GM11168 (cell line): ENCODE data around the gene PPP4R1.

Experiments used
- in situ Hi-C: fragments of 300-500 bp; cut with MboI; formaldehyde crosslinking; loops from one replicate; pipeline ENCODE4 v1.12.0; 2022; ENCODE audit warnings: low sequenced_read_pairs; ENCODE audit not compliant: unreplicated experiment

PPP4R1 gene

DNA sequence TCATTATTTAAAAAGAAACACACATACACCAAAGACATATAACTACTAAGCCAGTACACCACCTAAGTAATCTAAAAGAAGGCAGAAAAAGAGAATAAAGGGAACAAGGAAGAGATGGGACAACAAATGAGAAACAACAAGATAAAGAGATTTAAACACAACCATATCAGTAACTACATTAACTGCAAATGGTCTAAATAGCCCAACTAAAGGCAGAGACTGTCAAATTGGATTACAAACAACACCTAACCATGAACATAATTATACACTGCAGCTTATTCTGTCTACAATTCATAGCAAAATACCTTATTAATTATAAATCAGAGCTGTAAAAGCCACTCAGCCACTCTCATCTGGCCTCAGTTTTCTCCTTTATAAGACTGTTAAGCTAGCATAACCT lies 15.0 kb downstream of the PPP4R1 start:
- in situ Hi-C loops: no loop called here

DNA sequence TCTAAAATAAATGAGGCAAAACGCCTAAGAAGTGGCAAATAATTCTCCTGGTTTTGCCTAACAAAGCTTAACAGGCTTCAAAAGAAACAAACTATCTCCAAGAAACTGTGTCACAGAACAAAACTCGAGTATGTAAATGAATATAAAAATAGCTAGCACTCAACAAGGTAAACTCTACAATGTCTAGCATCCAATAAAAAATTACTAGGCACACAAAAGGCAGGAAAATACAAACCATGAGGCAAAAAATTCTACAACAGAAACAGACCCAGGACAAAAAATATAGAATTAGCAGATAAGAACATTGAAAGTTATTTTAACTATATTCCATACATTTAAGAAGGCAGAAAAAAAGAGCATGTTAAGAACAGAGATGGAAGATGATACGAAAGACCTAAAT lies 16.8 kb downstream of the PPP4R1 start:
- in situ Hi-C loops: no loop called here

DNA sequence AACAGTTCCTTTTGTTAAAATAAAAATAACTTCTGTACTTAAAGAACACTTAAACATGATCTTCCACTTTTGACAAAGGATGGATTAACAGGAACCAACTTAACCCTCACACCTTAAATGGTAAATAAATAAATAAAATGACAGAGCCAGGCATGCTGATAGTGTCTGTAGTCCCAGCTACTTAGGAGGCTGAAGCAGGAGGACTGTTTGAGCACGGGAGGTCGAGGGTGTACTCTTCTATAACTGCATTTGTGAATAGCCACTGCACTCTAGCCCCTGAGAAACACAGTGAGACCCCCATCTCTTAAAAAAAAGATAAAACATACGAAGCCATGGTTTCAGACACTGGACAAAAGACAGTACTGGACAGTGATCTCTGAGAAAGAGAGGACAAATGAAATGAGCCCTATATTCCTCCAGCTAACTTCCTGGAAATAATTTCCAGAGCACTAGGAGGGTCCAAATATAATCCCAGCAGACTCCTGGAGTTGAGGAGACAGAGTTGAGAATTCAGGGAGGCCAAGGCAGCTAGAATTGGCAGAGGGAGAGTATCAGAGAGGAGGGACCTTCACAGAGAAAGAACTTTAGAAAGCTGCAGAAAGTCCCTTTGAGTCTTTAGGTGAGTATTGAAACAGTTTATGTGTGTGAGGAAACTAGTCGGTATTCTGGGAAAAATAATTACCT lies 17.4 kb downstream of the PPP4R1 start:
- in situ Hi-C loops: no loop called here

DNA sequence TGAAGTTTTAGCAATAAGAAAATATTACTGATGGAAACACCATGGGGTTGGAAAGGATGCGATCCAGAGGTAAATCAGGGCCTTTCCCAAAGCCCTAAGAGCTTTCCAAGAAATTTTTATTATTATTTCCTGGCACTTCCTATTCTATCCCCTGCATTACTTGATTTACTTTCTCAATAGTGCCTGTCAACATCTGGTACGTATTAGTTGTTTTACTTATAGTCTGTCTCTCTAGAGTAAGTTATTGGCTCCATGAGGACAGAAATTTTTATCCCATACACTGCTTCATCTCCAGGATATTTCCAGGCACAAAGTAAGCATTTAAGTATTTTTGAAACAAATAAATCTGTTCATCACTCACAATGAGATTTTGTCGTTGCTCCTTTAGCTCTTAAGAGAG lies 18.1 kb downstream of the PPP4R1 start:
- in situ Hi-C loops: no loop called here

DNA sequence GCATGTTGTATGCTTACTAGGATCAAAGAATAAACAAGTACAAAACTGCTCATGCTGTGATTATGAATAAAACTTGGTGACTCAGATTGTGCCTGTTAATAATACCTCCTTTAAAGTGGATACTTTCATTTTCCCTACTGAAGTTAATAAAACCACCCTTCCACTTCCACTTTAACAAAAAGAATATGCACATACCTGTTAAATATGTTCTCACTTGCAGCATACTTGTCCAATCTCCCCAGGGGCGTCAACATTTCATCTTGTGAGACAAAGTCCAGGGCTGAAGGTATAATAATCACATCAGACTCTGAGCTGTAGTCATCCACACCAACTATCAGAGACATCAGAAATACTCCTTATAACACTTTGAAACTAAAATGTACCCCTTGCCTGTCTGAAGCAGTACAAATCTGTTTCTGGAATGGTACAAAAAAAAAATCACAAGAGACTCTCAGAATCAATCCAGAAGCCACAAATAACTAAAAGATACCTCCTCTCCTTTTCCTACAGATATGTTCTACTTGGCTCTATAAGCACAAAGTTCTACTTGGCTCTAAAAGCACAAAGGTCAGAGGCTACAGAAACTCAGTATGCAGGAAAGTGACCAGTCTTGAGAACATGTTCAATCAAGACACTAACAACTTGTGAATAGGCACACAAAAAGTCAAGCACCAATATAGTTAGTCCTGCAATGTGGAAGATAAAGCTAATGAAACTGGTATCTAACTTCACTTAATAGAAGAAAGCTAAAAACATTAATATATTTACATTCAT lies 19.3 kb downstream of the PPP4R1 start:
- in situ Hi-C loops: no loop called here

DNA sequence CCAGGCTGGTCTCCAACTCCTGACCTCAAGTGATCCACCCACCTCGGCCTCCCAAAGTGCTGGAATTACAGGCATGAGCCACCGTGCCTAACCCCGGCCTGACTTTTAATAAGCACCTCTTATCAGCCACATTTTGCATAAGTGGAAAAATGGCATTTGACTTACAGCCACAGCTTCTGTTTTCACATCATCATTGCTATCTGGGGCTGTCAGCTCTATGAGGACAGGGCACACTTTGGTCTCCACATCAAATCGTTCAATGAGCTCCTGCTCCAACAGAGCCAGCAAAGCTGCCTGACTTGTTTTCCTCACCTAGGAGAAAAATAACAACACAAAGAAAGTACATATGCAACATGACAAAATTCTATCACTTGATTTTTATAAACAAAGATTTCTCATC lies 26.4 kb downstream of the PPP4R1 start:
- in situ Hi-C loops: no loop called here

DNA sequence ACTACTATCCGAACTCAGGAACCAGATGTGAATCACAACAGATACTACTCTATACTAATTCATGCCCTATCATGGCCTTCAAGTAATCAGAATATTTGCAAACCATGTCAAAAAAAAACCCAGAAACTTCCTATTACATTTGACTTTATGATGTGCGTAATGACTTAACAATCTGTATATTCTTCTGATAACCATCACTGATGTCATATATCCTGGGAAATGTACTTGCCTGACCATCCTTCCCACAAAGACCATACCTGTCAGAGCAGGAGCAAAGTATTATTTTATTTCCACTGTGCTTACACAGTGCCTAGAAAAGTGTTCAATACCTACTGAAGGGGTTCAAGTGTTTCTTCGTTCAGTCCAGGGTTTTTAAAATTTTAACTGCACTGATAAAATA lies 27.5 kb downstream of the PPP4R1 start:
- in situ Hi-C loops: no loop called here

DNA sequence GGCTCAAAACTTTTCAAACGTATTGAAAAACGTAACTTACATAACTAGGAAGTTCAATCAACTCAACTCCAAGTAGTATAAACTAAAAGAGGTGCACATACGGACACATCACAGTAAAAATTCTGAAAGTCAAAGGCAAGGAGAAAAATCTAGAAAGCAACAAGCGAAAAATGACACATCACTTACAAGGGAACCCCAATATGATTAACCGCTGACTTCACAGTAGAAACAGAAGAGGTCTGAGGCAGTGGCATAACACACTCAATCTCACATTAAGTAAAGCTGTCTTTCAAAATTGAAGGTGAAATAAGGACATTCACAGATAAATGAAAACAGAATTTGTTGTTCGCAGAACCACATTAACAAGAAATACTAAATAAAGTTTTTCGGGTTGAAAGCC lies 32.7 kb downstream of the PPP4R1 start:
- in situ Hi-C loops: no loop called here

DNA sequence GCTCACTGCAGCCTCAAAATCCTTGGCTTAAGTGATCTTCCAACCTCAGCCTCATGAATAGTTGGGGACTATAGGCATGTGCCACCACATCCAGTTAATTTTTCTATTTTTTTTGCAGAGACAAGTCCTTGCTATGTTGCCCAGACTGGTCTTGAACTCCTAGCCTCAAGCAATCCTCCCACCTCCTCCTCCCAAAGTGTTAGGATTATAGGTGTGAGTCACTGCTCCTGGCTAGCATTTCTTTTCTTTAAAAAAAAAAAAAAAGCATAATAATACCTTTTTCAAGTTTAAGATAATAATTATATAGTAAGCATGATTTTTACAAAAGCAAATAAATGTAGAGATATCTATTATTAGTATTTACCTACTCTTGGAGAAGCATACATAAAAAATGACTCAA lies 36.1 kb downstream of the PPP4R1 start:
- in situ Hi-C loops: no loop called here

DNA sequence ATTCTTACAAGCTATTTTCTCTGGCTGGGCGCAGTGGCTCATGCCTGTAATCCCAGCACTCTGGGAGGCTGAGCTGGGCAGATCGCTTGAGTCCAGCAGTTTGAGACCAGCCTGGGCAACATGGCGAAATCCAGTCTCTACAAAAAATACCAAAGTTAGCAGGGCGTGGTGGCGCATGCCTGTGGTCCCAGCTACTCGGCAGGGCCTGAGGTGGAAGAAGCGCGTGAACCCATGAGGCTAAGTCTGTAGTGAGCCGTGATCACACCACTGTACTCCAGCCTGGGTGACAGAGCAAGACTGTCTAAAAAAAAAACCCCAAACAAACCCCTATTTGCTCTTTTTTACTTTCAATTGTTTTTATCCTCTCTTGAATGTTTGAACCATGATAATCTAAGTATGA lies 37.0 kb downstream of the PPP4R1 start:
- in situ Hi-C loops: no loop called here

DNA sequence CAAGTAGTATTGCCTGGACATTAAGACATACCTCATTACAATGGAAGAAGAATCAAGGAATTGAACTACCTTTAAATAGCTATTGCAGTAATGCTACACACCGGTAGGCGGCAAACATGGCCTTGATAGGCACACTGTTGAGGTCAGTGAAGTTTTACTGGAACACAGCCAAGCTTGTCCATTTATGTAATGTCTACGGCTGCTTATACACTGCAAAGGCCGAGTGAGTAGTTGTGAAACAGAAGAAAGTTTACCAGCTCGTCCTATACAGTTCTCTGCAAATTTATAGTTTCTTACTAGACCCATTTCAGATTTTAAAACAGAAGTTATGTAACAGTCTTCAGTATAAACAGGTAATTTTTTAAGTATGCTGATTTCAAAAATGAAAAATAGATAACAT lies 38.8 kb downstream of the PPP4R1 start:
- in situ Hi-C loops: no loop called here

DNA sequence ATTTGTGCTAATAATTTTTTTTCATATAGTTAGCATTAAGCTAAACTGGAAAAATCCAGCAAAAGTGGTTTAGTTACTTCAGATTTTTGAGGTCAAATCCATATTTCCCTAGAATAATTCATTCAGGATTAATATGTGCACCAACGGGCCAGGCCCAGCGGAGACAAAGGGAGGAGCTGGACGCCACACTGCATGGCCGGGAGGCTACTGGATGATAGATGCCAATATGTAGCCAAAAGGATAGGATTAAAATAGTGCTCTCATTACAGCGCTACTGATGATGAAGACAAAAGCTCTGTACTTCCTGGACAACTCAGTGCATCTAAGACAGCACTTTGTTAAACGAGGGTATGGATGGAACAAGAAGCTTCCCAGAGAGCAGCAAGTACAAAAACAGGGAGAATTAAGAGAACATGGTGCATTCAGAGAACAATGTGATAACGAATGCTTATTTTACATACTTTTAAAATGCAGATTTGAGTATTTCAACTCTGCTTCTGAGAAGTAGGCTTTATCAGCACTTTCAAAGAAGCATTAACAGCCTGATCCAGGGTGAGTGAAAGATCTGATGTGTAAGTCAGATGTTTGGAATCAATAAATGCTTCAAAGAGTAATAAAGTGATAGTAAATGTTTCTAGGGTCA lies 39.8 kb downstream of the PPP4R1 start:
- in situ Hi-C loops: no loop called here

DNA sequence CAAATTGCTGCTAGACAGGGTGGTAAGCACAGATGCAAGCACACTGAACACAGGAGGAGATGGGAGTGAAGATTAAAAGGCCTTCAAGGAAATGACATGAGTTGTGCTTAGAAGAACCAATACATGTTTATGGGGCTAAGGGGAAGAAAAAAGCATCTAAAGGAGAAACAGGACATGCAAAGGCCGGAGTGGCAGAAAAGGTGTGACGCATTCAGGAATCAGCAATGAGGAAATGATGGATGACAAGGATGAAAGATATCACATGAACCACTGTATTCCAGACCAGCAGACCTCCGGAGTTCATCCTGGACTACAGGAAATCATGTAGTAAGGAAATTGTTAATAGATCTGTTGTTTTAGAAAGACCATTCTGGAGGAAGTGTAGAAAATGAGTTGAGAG lies 42.8 kb downstream of the PPP4R1 start:
- in situ Hi-C loops: no loop called here

DNA sequence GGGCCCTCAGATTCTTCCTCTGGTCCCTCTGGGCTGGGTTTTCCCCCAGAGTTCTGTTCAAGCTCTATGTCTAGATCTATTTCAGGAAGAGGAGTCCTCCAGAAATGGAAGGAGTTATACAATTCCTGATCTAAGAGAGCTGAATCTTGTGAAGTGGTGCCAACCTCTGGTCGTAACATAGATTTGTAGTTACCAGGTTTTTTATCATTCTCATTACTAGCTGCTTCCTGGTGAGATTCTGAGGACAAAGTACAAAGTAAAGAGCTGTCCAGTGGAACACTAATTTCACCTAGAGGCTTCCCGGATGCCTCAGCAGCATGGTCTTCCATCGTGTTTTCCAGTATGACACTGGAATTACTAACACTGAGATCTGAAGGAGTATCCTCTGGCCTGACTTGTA lies 44.1 kb downstream of the PPP4R1 start:
- in situ Hi-C loops: no loop called here

DNA sequence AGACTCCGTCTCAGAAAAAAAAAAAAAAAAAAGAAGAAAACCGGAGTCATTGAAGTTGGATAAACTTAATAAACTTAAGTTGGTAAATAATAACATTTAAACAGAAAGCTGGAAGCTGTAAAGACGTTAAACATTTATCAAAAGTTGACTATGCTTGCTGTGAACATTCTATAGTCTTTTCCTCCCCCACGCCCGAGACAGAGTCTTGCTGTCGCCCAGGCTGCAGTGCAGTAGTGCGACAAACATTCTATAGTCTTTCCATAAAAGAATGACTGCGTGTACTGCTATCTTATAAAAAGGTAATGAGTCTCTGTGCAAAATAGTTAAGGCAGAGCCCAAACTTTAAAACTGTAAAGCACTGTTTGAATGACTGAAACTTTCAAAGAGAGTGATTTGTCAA lies 45.2 kb downstream of the PPP4R1 start:
- in situ Hi-C loops: no loop called here

DNA sequence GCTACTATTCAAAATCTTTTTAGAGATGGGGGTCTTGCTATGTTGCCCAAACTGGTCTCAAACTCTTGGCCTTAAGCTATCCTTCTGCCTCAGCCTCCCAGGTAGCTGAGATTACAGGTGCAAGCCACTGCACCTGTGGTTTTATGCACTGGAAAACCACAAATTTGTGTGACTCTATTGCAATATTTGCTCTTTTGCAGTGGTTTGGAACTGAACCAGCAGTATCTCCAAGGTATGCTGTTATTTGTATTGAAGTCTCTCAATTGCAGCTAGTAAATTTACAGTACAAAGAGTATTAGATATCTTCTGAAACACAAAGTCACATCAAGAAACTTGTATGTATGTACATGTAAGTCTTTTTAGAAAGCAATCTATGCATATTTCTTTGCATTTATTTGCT lies 46.2 kb downstream of the PPP4R1 start:
- in situ Hi-C loops: no loop called here

DNA sequence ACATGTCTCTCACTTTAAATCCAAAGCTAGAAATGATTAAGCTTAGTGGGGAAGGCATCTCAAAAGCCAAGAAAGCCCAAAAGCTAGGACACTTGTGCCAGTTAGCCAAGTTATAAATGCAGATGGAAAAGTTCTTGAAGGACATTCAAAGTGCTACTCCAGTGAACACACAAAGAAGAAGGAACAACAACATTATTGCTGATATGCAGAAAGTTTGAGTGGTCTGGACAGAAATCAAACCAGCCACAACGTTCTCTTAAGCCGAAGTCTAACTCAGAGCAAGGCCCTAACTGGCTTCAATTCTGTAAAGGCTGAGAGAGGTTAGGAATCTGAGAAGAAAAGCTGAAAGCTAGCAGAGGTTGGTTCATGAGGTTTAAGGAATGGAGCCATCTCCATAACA lies 49.0 kb downstream of the PPP4R1 start:
- in situ Hi-C loops: no loop called here

DNA sequence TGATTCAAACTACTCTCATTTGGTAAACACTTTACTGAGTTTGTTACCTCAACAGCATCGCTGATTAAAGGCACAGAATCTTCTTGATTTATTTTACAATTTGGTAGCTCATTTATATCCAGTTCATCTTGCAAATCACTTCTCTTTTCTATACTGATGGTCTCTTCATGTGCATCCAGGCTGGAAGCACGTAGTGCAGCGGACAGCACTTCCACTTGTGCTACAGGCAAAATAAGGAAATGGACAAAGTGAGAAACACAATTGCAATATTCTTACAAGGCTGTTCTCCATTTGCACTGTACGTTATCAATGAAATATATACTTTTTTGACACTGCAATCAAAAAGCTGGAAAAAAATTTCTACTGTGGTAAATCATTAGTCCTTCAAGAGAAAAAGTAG lies 51.0 kb downstream of the PPP4R1 start:
- in situ Hi-C loops: no loop called here

DNA sequence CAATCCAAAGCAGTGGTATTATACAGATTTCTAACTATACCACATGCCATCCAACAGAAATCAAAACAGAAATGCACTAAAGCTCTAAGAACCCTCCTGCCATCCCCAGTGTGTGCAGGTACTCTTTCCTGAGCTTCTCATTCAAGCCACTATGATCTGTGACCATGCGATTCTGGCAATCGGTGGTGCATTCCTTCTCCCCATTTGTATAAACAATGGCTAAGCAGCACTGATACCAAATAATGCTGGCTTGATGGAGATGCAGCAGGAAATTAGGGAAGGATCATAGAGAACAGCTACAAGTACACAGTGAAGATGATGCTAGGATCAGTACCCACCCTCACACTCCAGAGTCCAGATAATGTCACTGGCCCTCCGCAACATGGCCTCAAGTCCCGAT lies 51.8 kb downstream of the PPP4R1 start:
- in situ Hi-C loops: no loop called here

DNA sequence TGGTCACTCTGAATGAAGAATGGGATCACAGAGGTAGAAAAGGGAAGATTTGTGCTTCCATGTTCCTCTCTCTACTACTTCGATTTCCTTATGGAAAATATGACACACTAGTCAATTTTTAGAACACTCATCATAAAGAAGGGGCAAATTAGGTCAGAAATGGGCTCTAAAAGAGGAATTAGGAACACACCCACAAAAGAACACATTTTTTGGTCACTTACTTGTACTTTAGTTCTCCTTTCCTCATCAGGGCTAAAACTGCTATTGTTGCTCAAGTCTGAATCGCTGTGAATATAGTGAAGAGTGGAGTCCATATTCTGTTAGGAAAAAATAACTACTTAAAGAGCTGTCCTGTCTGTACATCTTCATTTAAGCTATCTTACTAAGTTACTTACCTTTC lies 52.6 kb downstream of the PPP4R1 start:
- in situ Hi-C loops: no loop called here

DNA sequence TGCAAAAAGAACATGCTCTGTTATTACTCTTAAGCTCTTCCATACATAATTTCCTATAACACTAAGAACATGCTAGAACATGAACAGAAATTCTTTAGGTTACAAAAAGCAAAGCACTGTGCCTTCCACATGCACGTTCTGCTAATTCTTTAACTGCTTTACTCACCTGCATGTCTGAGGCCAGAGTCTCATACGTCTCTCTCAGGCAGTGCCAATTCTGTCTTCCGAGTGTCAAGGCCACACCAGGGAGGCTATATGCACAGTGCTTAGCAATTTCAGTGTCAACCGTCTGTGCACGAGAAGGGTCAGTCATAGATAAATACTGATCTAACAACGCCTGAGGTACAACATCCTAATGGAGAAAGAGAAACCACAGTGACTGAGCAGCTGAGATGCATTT lies 55.1 kb downstream of the PPP4R1 start:
- in situ Hi-C loops: no loop called here
